ENCODE data around the gene FAM171A1. TPM values are rescaled to one million over a fixed set of nuclear protein-coding genes. Genes with fewer than 3 reads are reported as not detected.

Gene FAM171A1
- total and polyA plus RNA-seq, 2 donors (not counting 1 experiment from before 2014, with no cell fraction given), result 0.09 TPM; not detected in 1

DNA sequence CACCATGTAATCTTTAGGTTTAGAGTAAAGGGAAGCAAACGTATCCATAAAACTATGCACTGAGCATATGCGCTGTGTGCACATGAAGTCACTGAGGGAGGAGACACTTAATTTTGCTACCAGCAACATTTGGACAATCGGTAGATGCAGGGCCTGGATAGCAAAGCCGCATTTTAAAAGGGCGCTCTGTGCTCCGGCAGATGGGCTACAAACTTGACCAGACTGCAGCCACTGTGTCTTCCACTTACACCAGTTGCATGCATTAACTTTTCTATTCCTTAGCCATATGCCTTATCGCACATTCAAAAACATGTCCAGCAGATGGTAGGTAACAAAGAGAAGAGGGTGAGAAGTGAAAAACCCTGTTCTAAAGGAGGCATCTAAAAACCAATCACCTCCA lies 18.3 kb downstream of the FAM171A1 start:
- 99% methylated on average over 6 of the region's 7 CpGs for WGBS (ENCODE audit: insufficient coverage)
- Mint-ChIP-seq H3K27ac (no peak overlapping the region), H3K4me1 (no peaks in the 10 kb centered on the region), H3K9me3 (ENCODE audit: insufficient read depth) (no peaks in the 10 kb centered on the region), H3K27me3 (peaks cover 28% of the 10 kb centered on the region), H3K4me3 (no peak overlapping the region)
- Histone ChIP-seq H3K4me2 (replicated peaks; ENCODE audit: low read depth, low read length, poor library complexity, severe bottlenecking) (no peak overlapping the region), H3K4me1 (ENCODE audit: control insufficient read depth in 2 of 2, insufficient read depth in 2 of 2, low read length in 2 of 2) (no peaks in the 10 kb centered on the region), H3K36me3 (replicated peaks in 1 of 2; ENCODE audit: control extremely low read depth in 1 of 2, control insufficient read depth in 1 of 2, extremely low read depth in 1 of 2, insufficient read depth in 2 of 2, low read length in 1 of 2) (no peaks in the 10 kb centered on the region), H3K9me3 (ENCODE audit: control extremely low read depth in 1 of 3, control insufficient read depth in 2 of 3, insufficient read depth in 1 of 3, low read length in 2 of 3) (no peaks in the 10 kb centered on the region), H3K9ac (ENCODE audit: low read length) (no peak overlapping the region), H3K27me3 (replicated peaks in 1 of 4; ENCODE audit: control extremely low read depth in 1 of 4, control insufficient read depth in 3 of 4, insufficient read depth in 4 of 4, low read length in 3 of 4) (peaks cover 0 to 3% (median 0%) of the 10 kb centered on the region in 4 experiments), H3K4me3 (ENCODE audit: control extremely low read depth in 1 of 5, extremely low read depth in 1 of 5, insufficient read depth in 1 of 5, low read depth in 2 of 5, low read length in 4 of 5) (no peak overlapping the region), H2AFZ (ENCODE audit: insufficient read depth, low read depth, low read length, poor library complexity, severe bottlenecking) (no peak overlapping the region), H3K27ac (ENCODE audit: low read length in 2 of 2) (no peak overlapping the region), H3K79me2 (ENCODE audit: control insufficient read depth, insufficient read depth, low read length) (no peaks in the 10 kb centered on the region), H4K20me1 (ENCODE audit: control insufficient read depth, insufficient read depth, low read length, poor library complexity, severe bottlenecking) (no peaks in the 10 kb centered on the region)
- no peak for ATAC-seq (ENCODE audit: low read depth)
- ChIA-PET CTCF (no interaction called here), POLR2A (no interaction called here)
- intact Hi-C loops (cut with micrococcal nuclease), result no loop called here
- TF ChIP-seq, protein P1, sequence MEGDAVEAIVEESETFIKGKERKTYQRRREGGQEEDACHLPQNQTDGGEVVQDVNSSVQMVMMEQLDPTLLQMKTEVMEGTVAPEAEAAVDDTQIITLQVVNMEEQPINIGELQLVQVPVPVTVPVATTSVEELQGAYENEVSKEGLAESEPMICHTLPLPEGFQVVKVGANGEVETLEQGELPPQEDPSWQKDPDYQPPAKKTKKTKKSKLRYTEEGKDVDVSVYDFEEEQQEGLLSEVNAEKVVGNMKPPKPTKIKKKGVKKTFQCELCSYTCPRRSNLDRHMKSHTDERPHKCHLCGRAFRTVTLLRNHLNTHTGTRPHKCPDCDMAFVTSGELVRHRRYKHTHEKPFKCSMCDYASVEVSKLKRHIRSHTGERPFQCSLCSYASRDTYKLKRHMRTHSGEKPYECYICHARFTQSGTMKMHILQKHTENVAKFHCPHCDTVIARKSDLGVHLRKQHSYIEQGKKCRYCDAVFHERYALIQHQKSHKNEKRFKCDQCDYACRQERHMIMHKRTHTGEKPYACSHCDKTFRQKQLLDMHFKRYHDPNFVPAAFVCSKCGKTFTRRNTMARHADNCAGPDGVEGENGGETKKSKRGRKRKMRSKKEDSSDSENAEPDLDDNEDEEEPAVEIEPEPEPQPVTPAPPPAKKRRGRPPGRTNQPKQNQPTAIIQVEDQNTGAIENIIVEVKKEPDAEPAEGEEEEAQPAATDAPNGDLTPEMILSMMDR (IDR thresholded peaks at IDR 0.05), result no peak
- no peak for TF ChIP-seq EZH2 (IDR thresholded peaks at IDR 0.05; ENCODE audit: borderline replicate concordance, insufficient read depth, low read depth, low read length, poor library complexity, severe bottlenecking)
- DNase-seq, result no peak

GRCh38 chr10:15352201-15352600 lies 18.9 kb downstream of the FAM171A1 start:
- no peak for TF ChIP-seq EZH2 (IDR thresholded peaks at IDR 0.05; ENCODE audit: borderline replicate concordance, insufficient read depth, low read depth, low read length, poor library complexity, severe bottlenecking)
- TF ChIP-seq, protein P1 (IDR thresholded peaks at IDR 0.05), result no peak
- H3K79me2 ChIP-seq (ENCODE audit: control insufficient read depth, insufficient read depth, low read length), result no peaks in the 10 kb centered on the region
- H3K4me1 Mint-ChIP-seq, result no peaks in the 10 kb centered on the region
- no peak overlapping the region for H3K4me3 Mint-ChIP-seq
- no peak overlapping the region for H3K27ac Mint-ChIP-seq
- H3K4me1 ChIP-seq (ENCODE audit: control insufficient read depth in 2 of 2, insufficient read depth in 2 of 2, low read length in 2 of 2), result no peaks in the 10 kb centered on the region
- H4K20me1 ChIP-seq (ENCODE audit: control insufficient read depth, insufficient read depth, low read length, poor library complexity, severe bottlenecking), result no peaks in the 10 kb centered on the region
- POLR2A ChIA-PET, result no interaction called here
- CTCF ChIA-PET, result no interaction called here
- H3K27me3 Mint-ChIP-seq, result peaks cover 28% of the 10 kb centered on the region
- H3K36me3 ChIP-seq (replicated peaks in 1 of 2; ENCODE audit: control extremely low read depth in 1 of 2, control insufficient read depth in 1 of 2, extremely low read depth in 1 of 2, insufficient read depth in 2 of 2, low read length in 1 of 2), result no peaks in the 10 kb centered on the region
- WGBS (ENCODE audit: insufficient coverage), result no CpG with 5 or more reads among the region's 3 CpGs
- no peaks in the 10 kb centered on the region for H3K9me3 Mint-ChIP-seq (ENCODE audit: insufficient read depth)
- H3K4me2 ChIP-seq (replicated peaks; ENCODE audit: low read depth, low read length, poor library complexity, severe bottlenecking), result no peak overlapping the region
- H3K9ac ChIP-seq (ENCODE audit: low read length), result no peak overlapping the region
- intact Hi-C loops (cut with micrococcal nuclease), result no loop called here
- peaks cover 0 to 3% (median 0%) of the 10 kb centered on the region in 4 experiments for H3K27me3 ChIP-seq (replicated peaks in 1 of 4; ENCODE audit: control extremely low read depth in 1 of 4, control insufficient read depth in 3 of 4, insufficient read depth in 4 of 4, low read length in 3 of 4)
- ATAC-seq (ENCODE audit: low read depth), result no peak
- no peak overlapping the region for H3K27ac ChIP-seq (ENCODE audit: low read length in 2 of 2)
- no peak overlapping the region for H3K4me3 ChIP-seq (ENCODE audit: control extremely low read depth in 1 of 5, extremely low read depth in 1 of 5, insufficient read depth in 1 of 5, low read depth in 2 of 5, low read length in 4 of 5)
- no peak for DNase-seq
- no peaks in the 10 kb centered on the region for H3K9me3 ChIP-seq (ENCODE audit: control extremely low read depth in 1 of 3, control insufficient read depth in 2 of 3, insufficient read depth in 1 of 3, low read length in 2 of 3)
- H2AFZ ChIP-seq (ENCODE audit: insufficient read depth, low read depth, low read length, poor library complexity, severe bottlenecking), result no peak overlapping the region
